Measurements from ENCODE around the gene REX1BD. TPM values are rescaled to one million over a fixed set of nuclear protein-coding genes. Genes with fewer than 3 reads are reported as not detected.

REX1BD gene
- total RNA-seq, 2 donors from 2014 or later = 46.7 to 79.6 TPM

- H3K4me1 ChIP-seq = no peaks in the 10 kb centered on the region
- no peaks in the 10 kb centered on the region for H3K9me3 ChIP-seq
- H3K27me3 ChIP-seq = no peaks in the 10 kb centered on the region
- peak within 1 kb of the TSS; percentile 71 to 95 for H3K9ac ChIP-seq (ENCODE audit: low read depth in 2 of 2, low read length in 2 of 2)
- TF ChIP-seq CTCF (IDR thresholded peaks at IDR 0.05) = no peak
- H3K36me3 ChIP-seq = no peaks in the 10 kb centered on the region
- peak; percentile 96 for DNase-seq
- peak within 1 kb of the TSS; percentile 67 for H3K27ac ChIP-seq
- intact Hi-C loops (cut with DNase I) = no loop called here
- H3K4me3 ChIP-seq = peak within 1 kb of the TSS; percentile 46
These were observed 45.4 kb upstream of the REX1BD start, which contains the start of gene FKBP8 for GRCh38 chr19:18542941-18543813. FKBP8 (minus strand) TSS chr19:18543573; CDS start chr19:18541970, 1,603 bp downstream.

- H3K36me3 ChIP-seq = no peaks in the 10 kb centered on the region
- H3K4me3 ChIP-seq = peak overlapping the region; percentile 46
- H3K9me3 ChIP-seq = no peaks in the 10 kb centered on the region
- no peaks in the 10 kb centered on the region for H3K4me1 ChIP-seq
- H3K27ac ChIP-seq = peak overlapping the region; percentile 67
- H3K9ac ChIP-seq (ENCODE audit: low read depth in 2 of 2, low read length in 2 of 2) = peak overlapping the region; percentile 41 to 47
- H3K27me3 ChIP-seq = no peaks in the 10 kb centered on the region
- no peak for TF ChIP-seq CTCF (IDR thresholded peaks at IDR 0.05)
- DNase-seq = peak; percentile 92
- intact Hi-C loops (cut with DNase I) = no loop called here
These were observed 44.7 kb upstream of the REX1BD start for GRCh38 chr19:18543814-18544475.

GRCh38 chr19:18551631-18552030 lies 37.0 kb upstream of the REX1BD start:
- Histone ChIP-seq H3K9me3 (no peaks in the 10 kb centered on the region), H3K4me1 (no peaks in the 10 kb centered on the region), H3K9ac (ENCODE audit: low read depth in 2 of 2, low read length in 2 of 2) (no peak overlapping the region), H3K4me3 (no peak overlapping the region), H3K27ac (no peak overlapping the region), H3K36me3 (no peaks in the 10 kb centered on the region), H3K27me3 (no peaks in the 10 kb centered on the region)
- intact Hi-C loops (cut with DNase I) = no loop called here
- no peak for TF ChIP-seq CTCF (IDR thresholded peaks at IDR 0.05)
- no peak for DNase-seq

DNA sequence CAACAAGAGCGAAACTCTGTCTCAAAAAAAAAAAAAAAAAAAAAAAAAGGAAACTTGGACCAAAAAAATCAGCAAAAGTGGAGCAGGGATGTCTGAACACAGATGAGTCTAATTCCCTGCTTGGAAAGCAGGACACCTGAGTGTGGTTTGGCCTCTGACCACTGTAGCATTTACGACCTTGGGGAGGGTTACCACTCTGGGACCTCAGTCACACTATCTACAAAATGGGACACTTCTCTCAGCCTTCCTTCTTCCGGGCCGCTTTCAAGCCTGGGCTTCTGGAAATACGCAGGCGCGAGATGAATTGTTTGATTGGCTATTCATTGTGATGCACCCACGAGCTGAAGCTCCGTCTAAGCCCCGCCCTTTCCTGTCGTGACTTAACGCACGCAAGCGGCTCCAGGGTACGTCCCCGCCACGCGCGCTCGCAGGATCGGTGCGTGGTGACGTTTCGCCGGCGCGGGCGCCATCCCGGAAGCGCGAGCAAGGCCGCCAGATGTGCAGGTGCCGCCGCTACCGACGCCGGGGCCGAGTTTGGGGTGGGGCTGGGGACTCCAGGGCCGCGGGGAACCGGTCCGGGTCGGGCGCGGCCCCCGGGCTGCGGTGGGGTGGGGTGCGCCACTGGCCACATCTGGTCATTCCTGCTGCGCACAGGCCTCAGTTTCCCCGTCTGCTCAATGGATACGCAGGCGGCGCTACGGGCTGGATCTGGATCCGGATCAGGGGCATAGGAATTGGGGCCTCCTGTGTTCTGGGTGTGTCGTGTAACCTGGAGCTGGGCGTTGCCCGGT lies 31.0 kb upstream of the REX1BD start, which contains the start of gene KXD1:
Gene KXD1, plus strand, starts transcription at position 460 of the 791 bp plus-strand sequence. CDS start 4,187 bp downstream, outside the sequence.
- no peak for TF ChIP-seq CTCF (IDR thresholded peaks at IDR 0.05)
- no peaks in the 10 kb centered on the region for H3K36me3 ChIP-seq
- H3K27me3 ChIP-seq = no peaks in the 10 kb centered on the region
- H3K4me1 ChIP-seq = peaks cover 3% of the 10 kb centered on the region
- intact Hi-C loops (cut with DNase I) = no loop called here
- H3K9ac ChIP-seq (ENCODE audit: low read depth in 2 of 2, low read length in 2 of 2) = peak within 1 kb of the TSS; percentile 97 to 98
- peak; percentile 99 for DNase-seq
- peak within 1 kb of the TSS; percentile 98 for H3K4me3 ChIP-seq
- no peaks in the 10 kb centered on the region for H3K9me3 ChIP-seq
- H3K27ac ChIP-seq = peak within 1 kb of the TSS; percentile 91

DNA sequence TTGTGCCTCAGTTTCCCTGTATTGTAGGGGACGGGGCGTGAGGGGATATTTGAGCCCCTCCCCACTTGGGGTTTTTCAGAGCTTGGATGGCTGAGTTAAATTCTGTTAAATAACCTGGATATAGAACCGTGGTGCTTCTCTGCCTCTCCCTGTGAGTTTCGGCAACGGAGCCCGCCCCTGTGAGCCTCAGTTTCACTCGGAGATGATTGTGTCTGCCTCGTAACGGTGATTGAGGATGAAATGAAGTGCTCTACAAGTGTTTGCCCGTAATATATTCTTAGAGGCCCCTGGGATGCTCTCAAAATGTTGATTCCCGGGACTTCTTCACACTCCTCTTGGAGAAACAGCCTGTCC lies 30.4 kb upstream of the REX1BD start:
- no peak for DNase-seq
- intact Hi-C loops (cut with DNase I) = no loop called here
- no peak for TF ChIP-seq CTCF (IDR thresholded peaks at IDR 0.05)
- peaks cover 3% of the 10 kb centered on the region for H3K4me1 ChIP-seq
- no peaks in the 10 kb centered on the region for H3K27me3 ChIP-seq
- H3K9ac ChIP-seq (ENCODE audit: low read depth in 2 of 2, low read length in 2 of 2) = peak overlapping the region; percentile 97 to 98
- H3K27ac ChIP-seq = peak overlapping the region; percentile 91
- H3K9me3 ChIP-seq = no peaks in the 10 kb centered on the region
- no peaks in the 10 kb centered on the region for H3K36me3 ChIP-seq
- H3K4me3 ChIP-seq = peak overlapping the region; percentile 98
